Ascending aorta (tissue), 2 donors: ENCODE measurements around the gene TPX2. TPM values are rescaled to one million over a fixed set of nuclear protein-coding genes. Genes with fewer than 3 reads are reported as not detected.

Experiments
- DNase-seq, 2 donors: peaks; one replicate each; pipeline ENCODE4 v3.0.0-alpha.2; 2019; ENCODE audit warnings: low spot score in 2 of 2
- H3K27ac ChIP-seq, 2 donors: fragments of 200-600 bp; sonication (generic); one replicate each; pipeline ENCODE4 v1.5.1; 2016 to 2017; ENCODE audit warnings: mild to moderate bottlenecking in 1 of 2
- H3K27me3 ChIP-seq: fragments of 200-600 bp; sonication (generic); one replicate; pipeline ENCODE4 v1.5.1; 2017
- H3K36me3 ChIP-seq, 2 donors: fragments of 200-600 bp; sonication (generic); one replicate each; pipeline ENCODE4 v1.5.1; 2016
- H3K4me1 ChIP-seq, 2 donors: fragments of 200-600 bp; sonication (generic); one replicate each; pipeline ENCODE4 v1.5.1; 2016 to 2017; ENCODE audit warnings: mild to moderate bottlenecking in 1 of 2
- H3K4me3 ChIP-seq, 2 donors: fragments of 200-600 bp; sonication (generic); one replicate each; pipeline ENCODE4 v1.5.1; 2016 to 2017; ENCODE audit warnings: mild to moderate bottlenecking in 1 of 2
- H3K9me3 ChIP-seq, 2 donors: fragments of 200-600 bp; sonication (generic); one replicate each; pipeline ENCODE4 v1.5.1; 2016
- intact Hi-C: fragments of 100-400 bp; cut with DNase I; formaldehyde crosslinking; loops from one replicate; pipeline ENCODE4 v1.15.1; 2023
- total RNA-seq: library from RNA; depleted of rRNA; stranded (reverse); fragments of >200 nt; gene quantifications from one replicate; pipeline ENCODE4 v1.1.0, GENCODE V29; 2016
- TF ChIP-seq, protein P1 (sequence below), 3 experiments: fragments of 200-600 bp in 2 of 3; fragments of 450-650 bp in 1 of 3; sonication (generic) in 2 of 3; IDR thresholded peaks; one replicate each; pipeline ENCODE4 v1.5.1; 2016 to 2019; ENCODE audit warnings: antibody characterized with exemption in 3 of 3, mild to moderate bottlenecking in 1 of 3, moderate library complexity in 1 of 3

TPX2 gene
- total RNA-seq, 1 donor from 2014 or later: not detected

DNA sequence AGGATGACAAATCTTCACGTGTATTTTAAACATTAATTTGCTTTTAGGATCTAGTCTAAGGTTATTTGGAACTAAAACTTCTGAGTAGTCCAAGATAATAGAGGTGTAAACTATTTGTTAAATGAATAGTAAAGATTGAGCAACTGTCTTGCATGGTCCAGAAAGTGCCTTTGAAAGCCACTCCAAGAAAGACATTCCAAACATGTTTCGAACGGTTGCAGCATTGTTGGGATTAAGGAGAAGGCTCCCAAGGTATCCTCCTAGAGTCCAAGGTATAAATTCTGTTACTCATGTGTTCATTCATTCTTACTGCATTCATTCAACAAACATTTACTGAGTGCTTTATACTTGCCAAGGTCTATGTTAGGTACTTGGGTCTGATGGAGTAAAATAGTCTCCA is 51.3 kb downstream of the TPX2 start:
- Histone ChIP-seq H3K27ac (no peak overlapping the region), H3K27me3 (no peaks in the 10 kb centered on the region), H3K4me1 (no peaks in the 10 kb centered on the region), H3K9me3 (no peaks in the 10 kb centered on the region), H3K4me3 (no peak overlapping the region), H3K36me3 (no peaks in the 10 kb centered on the region)
- TF ChIP-seq, protein P1, sequence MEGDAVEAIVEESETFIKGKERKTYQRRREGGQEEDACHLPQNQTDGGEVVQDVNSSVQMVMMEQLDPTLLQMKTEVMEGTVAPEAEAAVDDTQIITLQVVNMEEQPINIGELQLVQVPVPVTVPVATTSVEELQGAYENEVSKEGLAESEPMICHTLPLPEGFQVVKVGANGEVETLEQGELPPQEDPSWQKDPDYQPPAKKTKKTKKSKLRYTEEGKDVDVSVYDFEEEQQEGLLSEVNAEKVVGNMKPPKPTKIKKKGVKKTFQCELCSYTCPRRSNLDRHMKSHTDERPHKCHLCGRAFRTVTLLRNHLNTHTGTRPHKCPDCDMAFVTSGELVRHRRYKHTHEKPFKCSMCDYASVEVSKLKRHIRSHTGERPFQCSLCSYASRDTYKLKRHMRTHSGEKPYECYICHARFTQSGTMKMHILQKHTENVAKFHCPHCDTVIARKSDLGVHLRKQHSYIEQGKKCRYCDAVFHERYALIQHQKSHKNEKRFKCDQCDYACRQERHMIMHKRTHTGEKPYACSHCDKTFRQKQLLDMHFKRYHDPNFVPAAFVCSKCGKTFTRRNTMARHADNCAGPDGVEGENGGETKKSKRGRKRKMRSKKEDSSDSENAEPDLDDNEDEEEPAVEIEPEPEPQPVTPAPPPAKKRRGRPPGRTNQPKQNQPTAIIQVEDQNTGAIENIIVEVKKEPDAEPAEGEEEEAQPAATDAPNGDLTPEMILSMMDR (IDR thresholded peaks at IDR 0.05): no peak
- intact Hi-C loops: no loop called here
- no peak for DNase-seq

DNA sequence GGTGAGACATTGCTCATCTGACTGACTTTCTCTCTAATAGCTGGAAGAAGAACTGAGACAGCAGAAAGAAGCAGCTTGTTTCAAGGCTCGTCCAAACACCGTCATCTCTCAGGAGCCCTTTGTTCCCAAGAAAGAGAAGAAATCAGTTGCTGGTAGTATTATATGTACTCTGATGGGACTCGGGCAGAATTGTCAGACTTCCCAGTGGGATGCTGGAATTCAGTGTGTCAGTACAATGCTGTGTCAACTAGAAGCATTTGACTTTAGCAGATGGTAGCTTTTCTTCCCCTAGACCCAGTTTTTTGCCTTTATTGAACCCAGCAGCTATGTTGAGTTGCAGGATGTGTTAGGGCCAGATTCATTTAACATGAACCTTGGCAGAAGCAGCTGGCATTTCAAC is 58.3 kb downstream of the TPX2 start:
- TF ChIP-seq, protein P1 (IDR thresholded peaks at IDR 0.05): no peak
- no peak for DNase-seq
- no peaks in the 10 kb centered on the region for H3K9me3 ChIP-seq
- intact Hi-C loops: no loop called here
- no peaks in the 10 kb centered on the region for H3K4me1 ChIP-seq
- no peaks in the 10 kb centered on the region for H3K36me3 ChIP-seq
- no peak overlapping the region for H3K4me3 ChIP-seq
- no peak overlapping the region for H3K27ac ChIP-seq
- no peaks in the 10 kb centered on the region for H3K27me3 ChIP-seq

DNA sequence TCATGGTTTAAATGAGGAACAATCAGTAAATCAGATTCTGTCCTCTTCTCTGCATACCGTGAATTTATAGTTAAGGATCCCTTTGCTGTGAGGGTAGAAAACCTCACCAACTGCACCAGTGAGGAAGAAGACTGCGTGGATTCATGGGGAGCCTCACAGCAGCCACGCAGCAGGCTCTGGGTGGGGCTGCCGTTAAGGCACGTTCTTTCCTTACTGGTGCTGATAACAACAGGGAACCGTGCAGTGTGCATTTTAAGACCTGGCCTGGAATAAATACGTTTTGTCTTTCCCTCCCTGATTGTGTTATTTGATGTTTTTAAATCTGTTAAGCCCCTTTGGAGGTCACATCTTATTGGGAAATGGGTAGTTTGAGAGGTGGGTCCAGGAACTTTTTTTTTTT is 62.4 kb downstream of the TPX2 start:
- intact Hi-C loops: no loop called here
- TF ChIP-seq, protein P1 (IDR thresholded peaks at IDR 0.05): no peak
- H3K9me3 ChIP-seq: no peaks in the 10 kb centered on the region
- H3K4me3 ChIP-seq: no peak overlapping the region
- H3K4me1 ChIP-seq: peaks cover 0 to 2% of the 10 kb centered on the region in 2 donors
- no peaks in the 10 kb centered on the region for H3K36me3 ChIP-seq
- no peak overlapping the region for H3K27ac ChIP-seq
- no peaks in the 10 kb centered on the region for H3K27me3 ChIP-seq
- DNase-seq: no peak

DNA sequence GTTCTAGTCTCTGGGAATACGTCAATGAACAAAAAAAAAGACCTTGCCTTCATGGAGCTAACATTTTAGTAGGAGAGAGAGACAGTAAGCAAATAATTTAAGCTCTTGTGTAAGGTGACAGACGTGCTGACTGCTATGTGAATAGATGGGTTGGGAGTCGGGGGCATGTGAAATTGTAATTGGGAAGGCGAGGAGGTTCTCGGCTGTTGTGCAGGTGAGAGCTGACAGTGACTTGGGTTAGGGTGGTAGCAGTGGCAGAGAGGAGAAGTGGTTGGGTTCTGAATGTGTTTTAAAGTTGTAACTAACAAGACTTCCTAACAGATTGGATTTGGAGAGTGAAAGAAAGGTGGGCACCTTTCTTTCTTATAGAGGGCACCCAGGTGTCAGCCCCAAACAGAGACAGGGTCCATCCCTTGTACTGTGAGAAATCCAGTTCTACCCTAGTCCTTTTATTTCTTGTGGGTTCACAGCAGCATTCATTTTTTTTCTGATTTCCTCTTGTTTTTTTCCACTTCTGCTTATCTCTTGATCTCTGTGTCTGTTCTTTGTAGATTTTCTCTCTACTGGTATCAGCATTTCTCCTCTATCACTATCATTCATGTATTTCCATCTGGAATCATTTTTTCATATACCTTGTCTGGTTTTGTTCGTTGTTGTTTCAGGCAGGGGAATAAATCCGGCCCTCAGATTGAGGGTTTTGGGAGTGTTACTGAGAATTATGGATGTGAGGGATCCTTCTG is 64.6 kb downstream of the TPX2 start:
- intact Hi-C loops: no loop called here
- no peak overlapping the region for H3K27ac ChIP-seq
- no peaks in the 10 kb centered on the region for H3K36me3 ChIP-seq
- peaks cover 0 to 17% of the 10 kb centered on the region in 2 donors for H3K4me1 ChIP-seq
- DNase-seq: no peak
- TF ChIP-seq, protein P1 (IDR thresholded peaks at IDR 0.05): no peak
- H3K27me3 ChIP-seq: no peaks in the 10 kb centered on the region
- H3K4me3 ChIP-seq: no peak overlapping the region
- no peaks in the 10 kb centered on the region for H3K9me3 ChIP-seq

DNA sequence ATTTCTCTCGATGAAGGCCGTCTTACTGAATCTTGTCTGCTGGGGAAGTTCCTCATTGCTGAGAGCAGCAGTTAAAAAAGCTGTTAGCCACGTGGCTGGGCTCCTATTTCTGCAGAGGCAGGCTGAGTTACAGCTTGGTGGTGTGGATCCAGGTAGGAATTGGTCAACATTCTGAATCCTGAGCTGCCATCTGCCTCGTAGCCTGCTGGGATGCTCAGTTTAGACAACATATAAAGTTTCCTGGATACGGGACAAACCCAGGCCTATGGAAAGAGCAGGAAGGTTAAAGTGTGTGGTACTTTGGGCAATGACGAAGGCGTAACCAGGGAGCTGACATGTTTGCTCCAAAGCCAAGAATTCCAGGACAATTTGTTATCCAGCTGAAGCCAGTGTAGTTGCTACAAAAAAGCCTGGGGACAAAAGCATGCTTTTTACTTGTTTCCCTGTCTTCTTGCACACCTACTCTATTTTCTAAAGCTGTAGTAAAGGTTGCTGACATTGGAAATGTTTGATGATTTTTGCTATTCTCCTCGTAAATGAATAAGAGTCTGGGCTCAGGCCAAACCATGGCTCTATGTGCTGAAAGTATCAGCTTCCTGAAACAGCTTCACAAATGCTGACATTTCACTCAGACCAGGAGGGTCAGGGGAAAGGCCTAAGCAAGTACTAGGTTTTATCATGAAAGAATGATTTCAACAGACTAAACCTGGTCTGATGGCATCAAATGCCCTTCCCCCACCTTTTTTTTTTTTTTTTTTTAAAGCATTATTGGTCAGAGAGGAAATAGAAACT is 67.7 kb downstream of the TPX2 start:
- no peaks in the 10 kb centered on the region for H3K27me3 ChIP-seq
- peaks cover 10 to 43% of the 10 kb centered on the region in 2 donors for H3K4me1 ChIP-seq
- TF ChIP-seq, protein P1 (IDR thresholded peaks at IDR 0.05): no peak
- H3K4me3 ChIP-seq: no peak overlapping the region
- peak overlapping the region; percentile 0 to 25 for H3K27ac ChIP-seq
- no peak for DNase-seq
- H3K36me3 ChIP-seq: no peaks in the 10 kb centered on the region
- intact Hi-C loops: loop anchor here (2.0 to 5.0 kb wide), 2 partner anchors 44 to 68 kb away; partner anchors contain the start of gene TPX2
- H3K9me3 ChIP-seq: no peaks in the 10 kb centered on the region
